Glutamatergic neuron (in vitro differentiated cells): ENCODE results near the gene FARSB. TPM values are rescaled to one million over a fixed set of nuclear protein-coding genes. Genes with fewer than 3 reads are reported as not detected.

Experiments used
- DNase-seq: peaks from one replicate; pipeline ENCODE4 v3.0.0; 2022
- H3K27ac Mint-ChIP-seq: one replicate; pipeline ENCODE4 v1.8.0; 2020; ENCODE audit warnings: mild to moderate bottlenecking, mixed read lengths, inconsistent platforms; ENCODE audit not compliant: unreplicated experiment
- H3K27me3 Mint-ChIP-seq: one replicate; pipeline ENCODE4 v1.8.0; 2020; ENCODE audit warnings: mild to moderate bottlenecking, moderate library complexity, mixed read lengths, inconsistent platforms; ENCODE audit not compliant: unreplicated experiment
- H3K36me3 Mint-ChIP-seq: one replicate; pipeline ENCODE4 v1.8.0; 2020; ENCODE audit warnings: mild to moderate bottlenecking, mixed read lengths, inconsistent platforms; ENCODE audit not compliant: unreplicated experiment
- H3K4me1 Mint-ChIP-seq: one replicate; pipeline ENCODE4 v1.8.0; 2020; ENCODE audit warnings: mild to moderate bottlenecking, low read depth, mixed read lengths, inconsistent platforms; ENCODE audit not compliant: unreplicated experiment
- H3K4me3 Mint-ChIP-seq: one replicate; pipeline ENCODE4 v1.8.0; 2020; ENCODE audit warnings: mild to moderate bottlenecking, mixed read lengths, inconsistent platforms; ENCODE audit not compliant: unreplicated experiment
- H3K9me3 Mint-ChIP-seq: one replicate; pipeline ENCODE4 v1.8.0; 2020; ENCODE audit warnings: mild to moderate bottlenecking, moderate library complexity, mixed read lengths, inconsistent platforms; ENCODE audit not compliant: unreplicated experiment
- CTCF ChIP-seq: fragments of 200-600 bp; sonication (generic); IDR thresholded peaks from one replicate; pipeline ENCODE4 v1.5.0; 2021; ENCODE audit not compliant: partially characterized antibody, unreplicated experiment
- total RNA-seq: library from RNA; stranded (reverse); fragmentation: NEBNext Ultra II Directional; extraction: Animal tissue kit (Norgen Biotek cat#: 25700); gene quantifications from one replicate; pipeline ENCODE4 v1.2.1, GENCODE V29; 2021; ENCODE audit not compliant: unreplicated experiment

Gene FARSB
- total RNA-seq, 1 donor from 2014 or later, result 18.8 TPM

GRCh38 chr2:222641336-222641735, 14.6 kb downstream of the FARSB start:
- no peak for DNase-seq
- H3K36me3 Mint-ChIP-seq, result no peaks in the 10 kb centered on the region

GRCh38 chr2:222637067-222637466, 18.8 kb downstream of the FARSB start:
- no peaks in the 10 kb centered on the region for H3K36me3 Mint-ChIP-seq
- no peaks in the 10 kb centered on the region for H3K4me1 Mint-ChIP-seq

More at GRCh38 chr2:222641336-222641735, 14.6 kb downstream of the FARSB start:
- H3K27me3 Mint-ChIP-seq, result no peaks in the 10 kb centered on the region
- TF ChIP-seq CTCF, result no peak
- no peak overlapping the region for H3K4me3 Mint-ChIP-seq
- no peaks in the 10 kb centered on the region for H3K4me1 Mint-ChIP-seq
- no peak overlapping the region for H3K27ac Mint-ChIP-seq
- H3K9me3 Mint-ChIP-seq, result peaks cover 1% of the 10 kb centered on the region

GRCh38 chr2:222635295-222635694, 20.6 kb downstream of the FARSB start:
- no peak for DNase-seq
- TF ChIP-seq CTCF, result no peak
- Mint-ChIP-seq H3K36me3 (no peaks in the 10 kb centered on the region), H3K4me3 (no peak overlapping the region), H3K4me1 (no peaks in the 10 kb centered on the region), H3K9me3 (peaks cover 1% of the 10 kb centered on the region), H3K27me3 (no peaks in the 10 kb centered on the region), H3K27ac (no peak overlapping the region)

More at GRCh38 chr2:222637067-222637466, 18.8 kb downstream of the FARSB start:
- DNase-seq, result no peak
- Mint-ChIP-seq H3K4me3 (no peak overlapping the region), H3K9me3 (peaks cover 1% of the 10 kb centered on the region), H3K27ac (no peak overlapping the region), H3K27me3 (no peaks in the 10 kb centered on the region)
- no peak for TF ChIP-seq CTCF

GRCh38 chr2:222627764-222628163, 28.1 kb downstream of the FARSB start:
- TF ChIP-seq CTCF, result no peak
- Mint-ChIP-seq H3K9me3 (no peaks in the 10 kb centered on the region), H3K4me3 (no peak overlapping the region), H3K4me1 (no peaks in the 10 kb centered on the region), H3K27me3 (no peaks in the 10 kb centered on the region), H3K27ac (no peak overlapping the region), H3K36me3 (no peaks in the 10 kb centered on the region)
- DNase-seq, result no peak

GRCh38 chr2:222623756-222624309, 32.1 kb downstream of the FARSB start:
- no peak overlapping the region for H3K4me3 Mint-ChIP-seq
- H3K27me3 Mint-ChIP-seq, result no peaks in the 10 kb centered on the region
- H3K9me3 Mint-ChIP-seq, result no peaks in the 10 kb centered on the region
- DNase-seq, result no peak
- H3K4me1 Mint-ChIP-seq, result no peaks in the 10 kb centered on the region
- no peak overlapping the region for H3K27ac Mint-ChIP-seq
- H3K36me3 Mint-ChIP-seq, result no peaks in the 10 kb centered on the region
- no peak for TF ChIP-seq CTCF
